NCI-H69 (cell line): ENCODE data around the gene RANBP17.

Source experiments
- DNase-seq: peaks from one replicate; lab custom pipeline; 2025; lab: John Stamatoyannopoulos, UW

RANBP17 gene

GRCh38 chr5:171249460-171249859 lies 387.6 kb downstream of the RANBP17 start:
- no peak for DNase-seq

- no peak for DNase-seq
These were observed 388.9 kb downstream of the RANBP17 start for GRCh38 chr5:171250738-171251137.

GRCh38 chr5:171251519-171251918 lies 389.7 kb downstream of the RANBP17 start:
- no peak for DNase-seq

GRCh38 chr5:171252674-171253073 lies 390.9 kb downstream of the RANBP17 start:
- no peak for DNase-seq

- DNase-seq, result no peak
These were observed 397.1 kb downstream of the RANBP17 start for GRCh38 chr5:171258737-171259415.

- peak; percentile 10 for DNase-seq
These were observed 399.5 kb downstream of the RANBP17 start for GRCh38 chr5:171261361-171261760.

- no peak for DNase-seq
These were observed 400.1 kb downstream of the RANBP17 start for GRCh38 chr5:171261904-171262303.

- DNase-seq, result no peak
These were observed 401.4 kb downstream of the RANBP17 start for GRCh38 chr5:171263181-171263580.

- DNase-seq, result no peak
These were observed 403.0 kb downstream of the RANBP17 start for GRCh38 chr5:171264843-171265242.

GRCh38 chr5:171268700-171269620 lies 407.1 kb downstream of the RANBP17 start:
- no peak for DNase-seq

- DNase-seq, result peak; percentile 12
These were observed 407.9 kb downstream of the RANBP17 start for GRCh38 chr5:171269717-171270116.

- DNase-seq, result no peak
These were observed 408.3 kb downstream of the RANBP17 start for GRCh38 chr5:171270136-171270535.

GRCh38 chr5:171271798-171272197 lies 410.0 kb downstream of the RANBP17 start:
- no peak for DNase-seq

- DNase-seq, result peak; percentile 83
These were observed 411.5 kb downstream of the RANBP17 start for GRCh38 chr5:171272996-171273970.

- DNase-seq, result peak; percentile 97
These were observed 414.2 kb downstream of the RANBP17 start for GRCh38 chr5:171275841-171276544.

- no peak for DNase-seq
These were observed 421.9 kb downstream of the RANBP17 start for GRCh38 chr5:171283753-171284152.

GRCh38 chr5:171285465-171285864 lies 423.6 kb downstream of the RANBP17 start:
- DNase-seq, result no peak

GRCh38 chr5:171288066-171288465 lies 426.2 kb downstream of the RANBP17 start:
- no peak for DNase-seq

- no peak for DNase-seq
These were observed 429.6 kb downstream of the RANBP17 start for GRCh38 chr5:171291371-171291770.

GRCh38 chr5:171295299-171295698 lies 433.5 kb downstream of the RANBP17 start:
- DNase-seq, result peak; percentile 71

- no peak for DNase-seq
These were observed 434.0 kb downstream of the RANBP17 start for GRCh38 chr5:171295801-171296200.
